Limb (tissue), 2 donors: ENCODE measurements around the gene TMEM176A.

Source experiments
- DNase-seq, 2 donors: peaks; one replicate each; pipeline ENCODE4 v3.0.0-alpha.2; 2016; ENCODE audit errors: extremely low spot score in 2 of 2

The TMEM176A gene

DNA sequence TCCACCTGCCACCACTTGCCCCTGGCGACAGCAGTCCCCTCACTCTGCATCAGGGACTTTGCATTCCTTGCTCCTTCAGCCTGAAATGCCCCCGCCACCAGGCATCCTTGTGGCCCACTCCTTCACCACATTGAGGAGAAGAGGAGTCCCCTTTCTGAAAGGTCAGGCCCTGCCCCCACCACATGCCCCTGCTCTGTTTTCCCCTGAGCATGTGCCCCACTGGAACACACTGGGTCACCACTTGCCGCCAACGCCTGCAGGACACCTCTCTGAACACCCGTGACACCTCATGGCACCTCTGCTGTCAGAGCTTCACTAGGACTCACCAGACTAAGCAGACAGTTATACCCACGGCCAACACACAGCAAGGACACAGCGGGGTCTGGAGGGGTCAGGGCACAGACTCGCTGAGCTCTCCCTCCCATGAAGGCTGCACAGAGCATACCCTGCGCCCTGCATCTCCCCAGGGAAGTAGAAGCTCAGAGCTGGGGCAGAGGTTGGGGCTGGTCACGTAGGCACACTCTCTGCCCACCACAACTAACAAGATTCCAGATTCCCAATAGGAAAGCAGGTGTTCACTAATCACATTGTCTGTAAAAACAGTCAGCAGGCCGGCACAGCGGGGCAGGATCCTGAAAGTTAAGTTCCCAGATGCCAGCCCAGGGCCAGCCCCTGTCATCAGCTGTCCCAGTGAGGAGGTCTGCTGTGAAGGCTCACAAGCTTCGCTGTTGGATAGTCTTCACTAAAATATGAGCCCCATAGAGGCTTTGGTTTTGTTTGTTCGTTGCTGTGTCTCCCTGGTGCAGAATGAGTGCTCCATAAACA, 45.9 kb downstream of the TMEM176A start:
- no peak for DNase-seq

DNA sequence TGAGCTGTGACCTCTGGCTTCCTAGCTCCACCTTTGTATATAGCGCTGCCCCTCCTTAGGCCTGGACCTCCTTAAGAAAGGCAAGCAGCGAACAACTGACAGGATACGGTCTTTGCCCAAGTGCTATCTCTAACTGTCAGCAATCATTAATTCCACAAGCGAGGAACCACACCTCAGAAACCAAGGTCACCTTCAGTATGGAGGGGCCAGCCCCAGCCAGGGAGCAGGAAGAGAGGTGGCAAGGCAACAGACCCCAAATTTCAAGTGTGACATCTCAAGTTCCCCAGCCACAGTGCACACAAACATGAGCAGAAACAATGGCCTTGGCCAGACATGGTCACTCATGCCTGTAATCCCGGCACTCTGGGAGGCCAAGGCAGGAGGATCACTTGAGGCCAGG, 47.0 kb downstream of the TMEM176A start:
- DNase-seq: no peak

DNA sequence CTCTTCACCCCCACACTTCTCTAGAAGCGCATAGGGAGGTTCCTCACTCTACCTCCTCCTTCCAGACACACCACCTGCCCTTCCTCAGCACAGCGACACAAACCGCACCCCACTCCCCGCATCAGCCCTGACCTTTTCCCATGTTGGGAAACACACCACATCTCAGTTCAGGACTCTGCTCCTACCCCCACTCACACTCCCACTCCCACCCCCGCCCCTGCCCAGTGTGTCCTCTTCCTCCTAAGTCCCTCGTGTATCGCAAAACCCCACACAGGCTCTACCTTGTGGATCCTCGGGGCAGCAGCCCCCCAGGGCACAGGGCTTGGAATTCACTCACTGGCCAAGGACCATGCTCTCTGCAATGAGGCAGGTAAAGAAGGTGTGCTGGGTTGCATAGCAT, 47.5 kb downstream of the TMEM176A start:
- no peak for DNase-seq

DNA sequence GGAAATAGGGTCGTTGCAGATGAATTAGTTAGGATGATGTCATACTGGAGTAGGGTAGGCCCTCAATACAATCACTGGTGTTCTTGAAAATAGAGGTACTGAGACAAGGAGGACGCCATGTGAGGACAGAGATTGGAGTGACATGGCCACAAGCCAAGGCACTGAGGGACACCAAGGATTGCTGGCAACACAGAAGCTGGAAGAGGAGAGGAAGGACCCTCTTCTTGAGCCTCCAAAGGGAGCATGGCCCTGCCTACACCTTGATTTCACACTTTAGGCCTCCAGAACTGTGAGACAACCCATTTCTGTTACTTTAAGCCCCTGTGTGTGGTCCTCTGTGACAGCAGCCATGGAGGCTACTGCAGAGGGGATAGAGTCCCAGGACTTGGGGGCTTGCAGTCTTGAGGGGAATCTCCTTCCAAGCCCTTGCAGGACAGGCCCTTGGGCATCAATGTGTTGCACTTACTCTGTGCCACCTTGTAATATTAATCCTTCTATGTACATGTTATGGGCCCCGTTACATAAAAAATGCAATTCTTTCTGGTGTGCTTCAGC, 48.1 kb downstream of the TMEM176A start:
- no peak for DNase-seq

DNA sequence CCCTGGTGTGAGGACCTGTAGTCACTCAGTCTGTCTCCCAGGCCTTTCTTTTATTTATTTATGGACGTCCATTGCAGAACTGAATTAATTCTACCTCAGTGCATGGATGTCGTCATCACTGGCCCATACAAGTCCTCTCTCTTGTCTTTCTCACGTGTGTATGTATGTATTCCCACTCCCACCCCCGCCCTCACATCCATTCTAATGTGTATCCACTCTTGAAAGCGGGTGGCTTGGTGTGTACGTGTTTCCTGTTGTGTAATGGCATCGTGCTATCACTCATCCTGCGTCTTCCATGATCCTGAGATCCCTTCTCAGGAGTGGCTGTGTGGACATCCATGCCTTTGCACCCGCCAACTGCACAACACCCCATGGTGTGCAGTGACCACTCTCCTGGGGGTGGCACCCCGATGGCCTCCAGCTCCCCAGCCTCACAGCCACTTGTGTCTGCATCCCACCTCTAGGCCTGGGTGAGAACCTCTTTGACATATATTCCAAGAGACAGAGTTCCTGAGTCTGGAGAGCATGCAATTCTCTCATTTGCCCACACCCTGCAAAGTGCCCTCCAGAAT, 48.7 kb downstream of the TMEM176A start:
- no peak for DNase-seq

DNA sequence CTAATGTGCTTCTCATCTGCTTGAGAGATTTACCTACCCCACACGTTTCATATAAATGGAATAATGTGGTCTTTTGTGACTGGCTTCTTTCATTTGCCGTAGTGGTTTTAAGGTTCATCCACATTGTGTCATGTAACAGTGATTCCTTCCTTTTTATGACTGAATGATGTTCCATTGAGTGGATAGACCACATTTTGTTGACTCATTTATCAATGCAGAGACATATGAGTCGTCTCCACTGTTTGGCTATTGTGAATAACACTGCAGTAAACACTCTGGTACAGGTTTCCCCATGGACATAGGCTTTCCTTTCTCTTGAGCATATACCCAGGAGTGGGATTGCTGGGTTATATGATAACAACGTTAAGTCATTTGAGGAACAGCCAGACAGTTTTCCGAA, 49.7 kb downstream of the TMEM176A start:
- no peak for DNase-seq

DNA sequence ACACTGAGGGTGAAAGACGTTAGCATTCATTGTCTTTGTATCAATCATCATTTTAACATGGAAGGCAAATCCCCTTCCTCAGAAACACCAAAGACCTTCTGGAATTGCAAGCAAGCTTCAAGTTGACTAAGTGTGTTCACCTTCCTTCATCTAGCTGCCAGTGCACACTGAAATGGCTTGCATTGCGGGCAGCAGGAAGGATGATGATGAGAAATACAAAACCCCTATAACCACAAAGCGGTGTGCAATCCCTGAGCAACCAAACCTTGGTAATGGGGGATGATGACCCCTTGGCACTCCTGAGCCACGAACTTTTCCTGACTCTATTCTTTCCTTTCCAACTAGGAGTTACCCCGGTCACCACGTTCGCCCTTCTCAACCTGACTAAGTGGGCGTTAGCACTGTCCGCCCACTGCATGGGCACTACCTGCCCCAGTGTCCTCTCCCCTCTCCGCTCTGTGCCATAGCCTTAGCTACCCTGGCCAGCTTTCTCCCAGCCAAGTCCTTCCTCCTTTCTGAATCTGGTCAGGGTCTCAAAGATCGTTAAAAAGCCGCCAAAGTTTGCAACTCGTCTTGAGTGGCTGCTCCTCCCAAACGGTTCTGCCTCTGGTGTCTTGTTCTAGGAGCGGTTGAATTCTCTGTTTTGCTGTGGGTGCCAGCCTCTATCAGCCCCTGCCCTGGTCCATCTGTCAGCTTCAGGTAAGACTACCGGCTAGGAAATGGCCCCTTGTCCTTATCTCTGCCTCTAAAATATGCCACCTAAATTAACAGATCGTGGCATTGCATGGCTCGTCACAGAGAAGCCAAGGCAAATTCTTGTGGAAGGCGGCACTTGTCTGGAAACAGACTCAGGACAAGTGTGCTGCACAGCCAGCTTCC, 51.2 kb downstream of the TMEM176A start:
- no peak for DNase-seq

DNA sequence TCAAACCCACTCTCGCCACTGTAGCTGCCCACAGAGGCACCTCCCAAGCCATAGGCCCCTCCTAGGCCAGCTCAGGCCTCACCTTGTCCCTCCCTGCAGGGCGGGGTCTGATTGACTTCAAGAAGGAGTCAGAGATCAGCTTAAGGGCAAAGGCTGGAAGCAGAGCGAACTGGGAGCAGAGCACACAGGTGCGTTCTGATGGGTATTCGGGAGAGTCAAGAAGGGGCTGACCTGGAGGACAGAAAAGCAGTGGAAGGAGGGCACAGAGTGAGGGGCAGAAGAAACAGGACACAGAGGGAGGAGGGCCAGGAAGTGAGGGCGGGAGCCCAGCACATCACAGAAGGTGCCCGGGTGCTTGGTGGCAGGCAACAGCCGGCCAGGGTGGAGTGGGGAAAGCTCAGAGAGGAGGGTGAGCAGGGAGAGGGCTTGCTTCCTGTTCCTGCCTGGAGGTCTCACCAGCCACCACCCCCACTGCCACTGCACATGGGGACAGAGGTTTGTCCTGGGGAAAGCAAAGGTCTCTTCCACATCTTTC, 51.9 kb downstream of the TMEM176A start, which contains the start of gene AOC1:
AOC1 (plus strand) TSS at position 147 of the 535 bp plus-strand sequence. CDS start 3,954 bp downstream, outside the sequence.
- no peak for DNase-seq

DNA sequence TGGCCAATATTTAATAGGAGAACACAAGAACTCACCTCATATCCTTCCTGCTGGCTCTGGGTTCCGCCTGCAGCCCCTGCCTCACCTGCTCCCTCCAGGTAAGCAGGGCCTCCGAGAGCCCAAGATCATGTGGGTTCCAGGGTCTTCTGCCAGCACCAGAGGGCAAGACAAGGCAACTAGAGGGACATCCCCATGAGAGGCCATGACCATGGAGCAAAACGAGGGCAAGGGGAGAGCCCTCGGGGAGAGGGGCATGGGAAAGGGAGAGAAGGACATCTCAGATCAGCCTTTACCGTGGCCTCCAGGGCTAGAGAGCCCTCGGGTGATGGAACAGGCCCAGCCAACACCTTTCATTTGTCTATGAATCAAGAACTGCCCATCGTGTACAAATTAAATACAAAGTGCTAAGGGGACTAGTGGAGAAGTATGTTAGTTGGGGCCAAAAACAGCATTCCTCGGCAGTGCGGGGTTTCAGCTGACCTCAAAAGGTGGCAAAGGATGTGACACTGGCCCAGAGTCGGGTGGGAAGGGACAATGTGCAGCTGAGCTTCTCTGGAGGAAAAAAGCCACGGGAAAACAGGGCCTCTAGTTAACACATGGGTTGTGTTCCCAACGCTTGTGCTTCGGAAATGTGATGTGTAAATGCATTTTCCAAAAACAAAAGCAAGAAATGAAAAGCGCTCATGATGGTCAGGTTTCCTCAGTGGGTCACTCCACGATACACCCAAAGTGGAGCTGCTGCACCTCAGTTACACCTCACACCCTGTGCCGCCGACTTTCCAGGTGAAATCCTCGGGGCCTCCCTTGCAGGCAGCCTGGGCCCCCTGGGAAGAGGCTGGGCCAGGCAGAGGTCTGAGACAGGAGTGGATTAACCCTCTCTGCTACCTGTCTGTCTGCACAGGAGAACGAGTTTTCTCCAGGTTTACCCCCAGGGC, 53.8 kb downstream of the TMEM176A start:
- DNase-seq: no peak
